SK-N-SH (cell line): ENCODE results near the gene FAM210B. TPM values are rescaled to one million over a fixed set of nuclear protein-coding genes. Genes with fewer than 3 reads are reported as not detected.

Experiments used
- CTCF ChIA-PET: fragments of 300-600, 350-600 bp; formaldehyde crosslinking; extraction: SDS; loops from one replicate; lab custom pipeline; 2021; lab: Yijun Ruan, JAX
- POLR2A ChIA-PET: fragments of 350-600 bp; sonication (Branson Sonifier 250); formaldehyde crosslinking; extraction: SDS; loops from one replicate; lab custom pipeline; 2020; ENCODE audit warnings: antibody characterized with exemption, inconsistent platforms; lab: Yijun Ruan, JAX
- DNase-seq: peaks from one replicate; pipeline ENCODE4 v3.0.0; 2012
- H2AFZ ChIP-seq: fragments of 200-600 bp; sonication (generic); 2 replicates; pipeline ENCODE4 v1.8.1; 2016; ENCODE audit warnings: antibody characterized with exemption, mild to moderate bottlenecking, low read depth
- H3F3A ChIP-seq: fragments of 200-600 bp; sonication (generic); replicated peaks from 2 replicates; pipeline ENCODE3; 2016; ENCODE audit warnings: antibody characterized with exemption, mild to moderate bottlenecking; ENCODE audit not compliant: insufficient read depth
- H3K27ac ChIP-seq, 2 experiments: fragments of 200-500 bp in 1 of 2; fragments of 200-600 bp in 1 of 2; sonication (Bioruptor generic) in 1 of 2; sonication (generic), shearing (Covaris generic) in 1 of 2; 2 replicates each; pipeline versions ENCODE4 v1.5.1 to v1.6.1; 2014 to 2016; ENCODE audit warnings: low read depth in 2 of 2, inconsistent platforms in 1 of 2, low read length in 1 of 2, mild to moderate bottlenecking in 1 of 2, mixed read lengths in 1 of 2
- H3K27me3 ChIP-seq: fragments of 200-600 bp; sonication (generic), shearing (Covaris generic); 2 replicates; pipeline ENCODE4 v1.6.1; 2016; ENCODE audit warnings: mixed run types; ENCODE audit not compliant: insufficient read depth
- H3K36me3 ChIP-seq, 2 experiments: fragments of 200-500 bp in 1 of 2; fragments of 200-600 bp in 1 of 2; sonication (Bioruptor generic) in 1 of 2; sonication (generic) in 1 of 2; replicated peaks in 1 of 2; 2 replicates each; pipeline versions ENCODE3 to v1.5.1; 2014 to 2016; ENCODE audit warnings: low read length in 1 of 2, mild to moderate bottlenecking in 1 of 2; ENCODE audit not compliant: insufficient read depth in 2 of 2, control insufficient read depth in 1 of 2
- H3K4me1 ChIP-seq, 2 experiments: fragments of 200-500 bp in 1 of 2; fragments of 200-600 bp in 1 of 2; sonication (Bioruptor generic) in 1 of 2; sonication (generic), shearing (Covaris generic) in 1 of 2; 2 replicates each; pipeline versions ENCODE4 v1.5.1 to v1.6.1; 2014 to 2016; ENCODE audit warnings: low read depth in 1 of 2, low read length in 1 of 2, mixed run types in 1 of 2; ENCODE audit not compliant: insufficient read depth in 2 of 2, control insufficient read depth in 1 of 2
- H3K4me2 ChIP-seq: fragments of 200-600 bp; sonication (generic), shearing (Covaris generic); 2 replicates; pipeline ENCODE4 v1.6.1; 2017; ENCODE audit warnings: mixed run types
- H3K4me3 ChIP-seq, 2 experiments: fragments of 200-500 bp in 1 of 2; fragments of 200-600 bp in 1 of 2; sonication (Bioruptor generic) in 1 of 2; sonication (generic), shearing (Covaris generic) in 1 of 2; 2 replicates each; pipeline versions ENCODE4 v1.5.1 to v1.8.1; 2014 to 2016; ENCODE audit warnings: low read depth in 2 of 2, inconsistent platforms in 1 of 2, low read length in 1 of 2, mild to moderate bottlenecking in 1 of 2, mixed read lengths in 1 of 2, moderate library complexity in 1 of 2
- H3K79me2 ChIP-seq: fragments of 200-600 bp; sonication (generic); 2 replicates; pipeline ENCODE4 v1.8.1; 2017; ENCODE audit warnings: mild to moderate bottlenecking; ENCODE audit not compliant: insufficient read depth
- H3K9ac ChIP-seq: fragments of 200-600 bp; sonication (generic); 2 replicates; pipeline ENCODE4 v1.6.1; 2017; ENCODE audit warnings: mixed run types
- H3K9me2 ChIP-seq: fragments of 200-600 bp; sonication (generic); 2 replicates; pipeline ENCODE4 v1.6.1; 2017; ENCODE audit warnings: mixed run types
- H3K9me3 ChIP-seq: fragments of 200-600 bp; sonication (generic); 2 replicates; pipeline ENCODE4 v1.6.1; 2017; ENCODE audit warnings: mixed run types, mild to moderate bottlenecking, moderate library complexity
- H4K20me1 ChIP-seq: fragments of 200-600 bp; sonication (generic); 2 replicates; pipeline ENCODE4 v1.6.1; 2017; ENCODE audit warnings: mild to moderate bottlenecking, mixed run types; ENCODE audit not compliant: insufficient read depth
- CHD2 ChIP-seq: fragments of 150-350 bp; IDR thresholded peaks from 2 replicates; pipeline ENCODE4 v1.6.1; 2018; ENCODE audit warnings: low read length; ENCODE audit not compliant: partially characterized antibody
- ELF1 ChIP-seq: IDR thresholded peaks from 2 replicates; pipeline ENCODE4 v1.4.0; 2012
- EP300 ChIP-seq, 2 experiments: IDR thresholded peaks; 2 replicates each; pipeline versions ENCODE4 v1.4.0 to v1.6.1; 2012; ENCODE audit warnings: borderline replicate concordance in 1 of 2, low read depth in 1 of 2, low read length in 1 of 2
- FOXJ3 ChIP-seq: sonication (generic); formaldehyde crosslinking; IDR thresholded peaks from 2 replicates; pipeline ENCODE4 v1.5.1; 2020; ENCODE audit warnings: mild to moderate bottlenecking, missing genetic modification reagents
- GATA2 ChIP-seq: sonication (generic); formaldehyde crosslinking; IDR thresholded peaks from 2 replicates; pipeline ENCODE4 v1.5.0; 2020; ENCODE audit warnings: mild to moderate bottlenecking, missing genetic modification reagents
- NFIC ChIP-seq: IDR thresholded peaks from 2 replicates; pipeline ENCODE4 v1.4.0; 2012; ENCODE audit warnings: borderline replicate concordance
- POLR2AphosphoS5 ChIP-seq: IDR thresholded peaks from 2 replicates; pipeline ENCODE4 v1.6.1; 2012; ENCODE audit warnings: low read depth, low read length
- RAD21 ChIP-seq: IDR thresholded peaks from 2 replicates; pipeline ENCODE4 v1.6.1; 2012; ENCODE audit warnings: mild to moderate bottlenecking, low read length
- RCOR1 ChIP-seq: fragments of 150-350 bp; IDR thresholded peaks from 2 replicates; pipeline ENCODE4 v1.6.1; 2017; ENCODE audit warnings: antibody characterized with exemption, low read length
- RXRA ChIP-seq: IDR thresholded peaks from 2 replicates; pipeline ENCODE4 v1.4.0; 2012; ENCODE audit warnings: low read depth, mild to moderate bottlenecking, borderline replicate concordance
- SIN3A ChIP-seq: IDR thresholded peaks from 2 replicates; pipeline ENCODE4 v1.6.1; 2012; ENCODE audit warnings: low read depth, mild to moderate bottlenecking, low read length, moderate library complexity, borderline replicate concordance
- USF1 ChIP-seq: IDR thresholded peaks from 2 replicates; pipeline ENCODE4 v1.4.0; 2012; ENCODE audit warnings: low read depth, borderline replicate concordance
- USF2 ChIP-seq: fragments of 150-350 bp; IDR thresholded peaks from 2 replicates; pipeline ENCODE4 v1.6.1; 2017; ENCODE audit warnings: antibody characterized with exemption, low read length, low read depth, borderline replicate concordance
- WGBS: methylation state at CpG from one replicate; pipeline ENCODE4 v1.1.6; 2017; ENCODE audit warnings: low lambda C conversion rate; 5-methylcytosine and 5-hydroxymethylcytosine counted together
- polyA plus RNA-seq, 3 experiments: library from polyadenylated mRNA; depleted of rRNA; stranded (reverse); fragments of >200 nt; gene quantifications; 2 replicates each; pipeline ENCODE4 v1.2.3, GENCODE V29; 2012
- TF ChIP-seq, protein P1 (sequence below): IDR thresholded peaks from 2 replicates; pipeline ENCODE4 v1.4.0; 2012; ENCODE audit warnings: low read depth
- TF ChIP-seq, protein P2 (sequence below): IDR thresholded peaks from 2 replicates; pipeline ENCODE4; 2012
- TF ChIP-seq, protein P3 (sequence below): IDR thresholded peaks from 2 replicates; pipeline ENCODE4 v1.4.0; 2012; ENCODE audit warnings: low read depth, borderline replicate concordance

FAM210B gene
- polyA plus RNA-seq, 1 of the 3 experiments (the other 2 are of a cell fraction) = 34.6 TPM

GRCh38 chr20:56347628-56348304 lies 11.0 kb upstream of the FAM210B start:
- Histone ChIP-seq H3K9me2 (no peaks in the 10 kb centered on the region), H3K79me2 (no peaks in the 10 kb centered on the region), H3K9me3 (no peaks in the 10 kb centered on the region), H3K27ac (no peak overlapping the region), H3K4me2 (no peak overlapping the region), H3F3A (no peaks in the 10 kb centered on the region), H3K36me3 (no peaks in the 10 kb centered on the region), H3K9ac (no peak overlapping the region), H3K27me3 (no peaks in the 10 kb centered on the region; the same call in 1 of the 2 replicates), H2AFZ (no peak overlapping the region), H3K4me1 (peaks cover 0 to 6% of the 10 kb centered on the region in 2 experiments; a peak in 1 of 4 replicates), H4K20me1 (no peaks in the 10 kb centered on the region), H3K4me3 (no peak overlapping the region)
- DNase-seq = no peak
- ChIA-PET POLR2A (no interaction called here), CTCF (interaction anchor here (1.1 kb wide), 1 partner anchor 145 kb away, joined by 3 read pairs; no protein-coding TSS in a partner anchor)
- WGBS = 64% methylated on average over 11 of the region's 13 CpGs
- TF ChIP-seq GATA2 (no peak), USF2 (no peak), ELF1 (no peak), RXRA (no peak), RCOR1 (no peak), POLR2AphosphoS5 (no peak), NFIC (no peak), RAD21 (no peak), FOXJ3 (CRISPR knock-in tag) (no peak), USF1 (no peak), EP300 (IDR thresholded peaks at IDR 0.05; ENCODE audit: borderline replicate concordance in 1 of 2, low read depth in 1 of 2, low read length in 1 of 2) (no peak), CHD2 (no peak), SIN3A (no peak)
- TF ChIP-seq, protein P1, sequence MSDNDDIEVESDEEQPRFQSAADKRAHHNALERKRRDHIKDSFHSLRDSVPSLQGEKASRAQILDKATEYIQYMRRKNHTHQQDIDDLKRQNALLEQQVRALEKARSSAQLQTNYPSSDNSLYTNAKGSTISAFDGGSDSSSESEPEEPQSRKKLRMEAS = no peak
- TF ChIP-seq, protein P2, sequence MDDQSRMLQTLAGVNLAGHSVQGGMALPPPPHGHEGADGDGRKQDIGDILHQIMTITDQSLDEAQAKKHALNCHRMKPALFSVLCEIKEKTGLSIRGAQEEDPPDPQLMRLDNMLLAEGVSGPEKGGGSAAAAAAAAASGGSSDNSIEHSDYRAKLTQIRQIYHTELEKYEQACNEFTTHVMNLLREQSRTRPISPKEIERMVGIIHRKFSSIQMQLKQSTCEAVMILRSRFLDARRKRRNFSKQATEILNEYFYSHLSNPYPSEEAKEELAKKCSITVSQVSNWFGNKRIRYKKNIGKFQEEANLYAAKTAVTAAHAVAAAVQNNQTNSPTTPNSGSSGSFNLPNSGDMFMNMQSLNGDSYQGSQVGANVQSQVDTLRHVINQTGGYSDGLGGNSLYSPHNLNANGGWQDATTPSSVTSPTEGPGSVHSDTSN = no peak
- TF ChIP-seq, protein P3, sequence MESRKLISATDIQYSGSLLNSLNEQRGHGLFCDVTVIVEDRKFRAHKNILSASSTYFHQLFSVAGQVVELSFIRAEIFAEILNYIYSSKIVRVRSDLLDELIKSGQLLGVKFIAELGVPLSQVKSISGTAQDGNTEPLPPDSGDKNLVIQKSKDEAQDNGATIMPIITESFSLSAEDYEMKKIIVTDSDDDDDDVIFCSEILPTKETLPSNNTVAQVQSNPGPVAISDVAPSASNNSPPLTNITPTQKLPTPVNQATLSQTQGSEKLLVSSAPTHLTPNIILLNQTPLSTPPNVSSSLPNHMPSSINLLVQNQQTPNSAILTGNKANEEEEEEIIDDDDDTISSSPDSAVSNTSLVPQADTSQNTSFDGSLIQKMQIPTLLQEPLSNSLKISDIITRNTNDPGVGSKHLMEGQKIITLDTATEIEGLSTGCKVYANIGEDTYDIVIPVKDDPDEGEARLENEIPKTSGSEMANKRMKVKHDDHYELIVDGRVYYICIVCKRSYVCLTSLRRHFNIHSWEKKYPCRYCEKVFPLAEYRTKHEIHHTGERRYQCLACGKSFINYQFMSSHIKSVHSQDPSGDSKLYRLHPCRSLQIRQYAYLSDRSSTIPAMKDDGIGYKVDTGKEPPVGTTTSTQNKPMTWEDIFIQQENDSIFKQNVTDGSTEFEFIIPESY = no peak
